Panc1 (cell line): Measurements from ENCODE around the gene SRGAP3. TPM values are rescaled to one million over a fixed set of nuclear protein-coding genes. Genes with fewer than 3 reads are reported as not detected.

ENCODE experiments used
- ATAC-seq: fragments of 200-7000 bp; cut with Tn5 transposase; 2 replicates; pipeline ENCODE4 v1.9.1; 2020; ENCODE audit warnings: mild to moderate bottlenecking, moderate library complexity
- BruUV-seq: library from RNA; stranded (reverse); fragments of 400-500 nt; replicated peaks from 2 replicates; lab custom pipeline; 2021; lab: Mats Ljungman, UMichigan
- CTCF ChIA-PET: fragments of 300-600 bp; sonication (Branson Sonifier 250); formaldehyde crosslinking; loops from one replicate; lab custom pipeline; 2022; ENCODE audit warnings: antibody characterized with exemption; lab: Charles Lee
- POLR2A ChIA-PET: fragments of 300-600 bp; sonication (Branson Sonifier 250); formaldehyde crosslinking; loops from one replicate; lab custom pipeline; 2022; ENCODE audit warnings: antibody characterized with exemption; lab: Charles Lee
- DNase-seq: peaks from one replicate; pipeline ENCODE4 v3.0.0-alpha.2; 2010; ENCODE audit warnings: low read depth, low spot score
- H3K27ac ChIP-seq: 2 replicates; pipeline ENCODE4 v1.5.1; 2011; ENCODE audit warnings: mild to moderate bottlenecking, low read length, inconsistent platforms
- H3K27me3 ChIP-seq: fragments of 200-500 bp; sonication (Bioruptor generic); 2 replicates; pipeline ENCODE4 v1.6.0; 2014; ENCODE audit warnings: low read length, inconsistent platforms; ENCODE audit not compliant: control insufficient read depth, insufficient read depth
- H3K36me3 ChIP-seq: fragments of 200-500 bp; sonication (Bioruptor generic); 2 replicates; pipeline ENCODE4 v1.5.1; 2014; ENCODE audit warnings: inconsistent platforms, mild to moderate bottlenecking, low read length, moderate library complexity; ENCODE audit not compliant: control insufficient read depth, insufficient read depth
- H3K4me1 ChIP-seq: 2 replicates; pipeline ENCODE4 v1.5.1; 2011; ENCODE audit warnings: inconsistent platforms, mild to moderate bottlenecking, low read length, moderate library complexity; ENCODE audit not compliant: control insufficient read depth, insufficient read depth
- H3K4me3 ChIP-seq, 2 experiments: 2 replicates each; pipeline ENCODE4 v1.5.1; 2011 to 2012; ENCODE audit warnings: low read depth in 2 of 2, low read length in 2 of 2, mild to moderate bottlenecking in 2 of 2, inconsistent platforms in 1 of 2, moderate library complexity in 1 of 2
- H3K9me3 ChIP-seq: fragments of 200-500 bp; sonication (Bioruptor generic); 2 replicates; pipeline ENCODE4 v1.5.1; 2014; ENCODE audit warnings: low read depth, mild to moderate bottlenecking, inconsistent platforms, low read length, moderate library complexity; ENCODE audit not compliant: control insufficient read depth, insufficient read depth
- POLR2AphosphoS5 ChIP-seq: IDR thresholded peaks from 2 replicates; pipeline ENCODE4 v1.6.1; 2012; ENCODE audit warnings: mild to moderate bottlenecking, low read depth, low read length, moderate library complexity
- SIN3A ChIP-seq: IDR thresholded peaks from 2 replicates; pipeline ENCODE4 v1.6.1; 2012; ENCODE audit warnings: low read depth, mild to moderate bottlenecking, low read length, moderate library complexity, borderline replicate concordance; ENCODE audit not compliant: insufficient read depth
- TCF7L2 ChIP-seq: IDR thresholded peaks from 2 replicates; pipeline ENCODE4 v1.6.1; 2011; ENCODE audit warnings: mild to moderate bottlenecking, low read depth, low read length, inconsistent platforms
- in situ Hi-C: cut with HindIII; loops from 2 replicates; pipeline ENCODE4 v1.10.0; 2016; ENCODE audit warnings: low sequenced_read_pairs, low pct_unique_long_range_greater_than_20kb
- intact Hi-C: fragments of 100-400 bp; cut with micrococcal nuclease; formaldehyde crosslinking; loops from one replicate; pipeline ENCODE4 v1.10.0; 2022; ENCODE audit not compliant: unreplicated experiment
- total RNA-seq: library from RNA; stranded (reverse); gene quantifications from one replicate; pipeline ENCODE4 v1.2.1, GENCODE V29; 2021; ENCODE audit not compliant: unreplicated experiment
- TF ChIP-seq, protein P1 (sequence below), 2 experiments: IDR thresholded peaks; 2 replicates each; pipeline ENCODE4 v1.6.1; 2011 to 2012; ENCODE audit warnings: low read depth in 2 of 2, control low read depth in 1 of 2, low read length in 1 of 2, mild to moderate bottlenecking in 1 of 2, moderate library complexity in 1 of 2; ENCODE audit not compliant: insufficient read depth in 1 of 2
- TF ChIP-seq, protein P2 (sequence below): fragments of 450-650 bp; IDR thresholded peaks from 2 replicates; pipeline ENCODE4 v1.5.1; 2017; ENCODE audit warnings: mild to moderate bottlenecking

The SRGAP3 gene
- total RNA-seq, 1 experiment from 2014 or later: 0.82 TPM

DNA sequence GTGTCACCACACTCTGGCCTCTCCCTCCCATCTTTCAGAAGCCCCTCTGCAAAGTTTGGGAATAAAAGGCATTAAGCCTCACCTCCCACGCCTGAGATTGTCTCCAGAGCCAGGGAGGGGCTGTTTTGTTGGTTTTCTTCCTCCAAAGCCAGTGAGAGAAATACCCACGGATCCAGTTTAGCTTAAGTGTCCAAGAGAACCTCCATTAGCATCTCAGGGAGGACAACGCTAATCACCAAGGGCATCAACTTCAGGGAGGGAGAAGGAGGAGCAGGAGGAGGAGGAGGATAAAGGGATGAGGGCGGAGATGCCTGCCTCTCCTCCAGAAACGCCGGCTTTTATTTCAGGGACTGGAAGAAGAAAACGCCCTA, 101.6 kb downstream of the SRGAP3 start:
- no peaks in the 10 kb centered on the region for H3K27me3 ChIP-seq
- H3K27ac ChIP-seq: no peak overlapping the region
- no TSS peak for BruUV-seq
- in situ Hi-C loops (no loop called here), intact Hi-C loops (no loop called here)
- H3K4me1 ChIP-seq: no peaks in the 10 kb centered on the region
- CTCF ChIA-PET: no interaction called here
- H3K9me3 ChIP-seq: no peaks in the 10 kb centered on the region
- TF ChIP-seq, protein P1, sequence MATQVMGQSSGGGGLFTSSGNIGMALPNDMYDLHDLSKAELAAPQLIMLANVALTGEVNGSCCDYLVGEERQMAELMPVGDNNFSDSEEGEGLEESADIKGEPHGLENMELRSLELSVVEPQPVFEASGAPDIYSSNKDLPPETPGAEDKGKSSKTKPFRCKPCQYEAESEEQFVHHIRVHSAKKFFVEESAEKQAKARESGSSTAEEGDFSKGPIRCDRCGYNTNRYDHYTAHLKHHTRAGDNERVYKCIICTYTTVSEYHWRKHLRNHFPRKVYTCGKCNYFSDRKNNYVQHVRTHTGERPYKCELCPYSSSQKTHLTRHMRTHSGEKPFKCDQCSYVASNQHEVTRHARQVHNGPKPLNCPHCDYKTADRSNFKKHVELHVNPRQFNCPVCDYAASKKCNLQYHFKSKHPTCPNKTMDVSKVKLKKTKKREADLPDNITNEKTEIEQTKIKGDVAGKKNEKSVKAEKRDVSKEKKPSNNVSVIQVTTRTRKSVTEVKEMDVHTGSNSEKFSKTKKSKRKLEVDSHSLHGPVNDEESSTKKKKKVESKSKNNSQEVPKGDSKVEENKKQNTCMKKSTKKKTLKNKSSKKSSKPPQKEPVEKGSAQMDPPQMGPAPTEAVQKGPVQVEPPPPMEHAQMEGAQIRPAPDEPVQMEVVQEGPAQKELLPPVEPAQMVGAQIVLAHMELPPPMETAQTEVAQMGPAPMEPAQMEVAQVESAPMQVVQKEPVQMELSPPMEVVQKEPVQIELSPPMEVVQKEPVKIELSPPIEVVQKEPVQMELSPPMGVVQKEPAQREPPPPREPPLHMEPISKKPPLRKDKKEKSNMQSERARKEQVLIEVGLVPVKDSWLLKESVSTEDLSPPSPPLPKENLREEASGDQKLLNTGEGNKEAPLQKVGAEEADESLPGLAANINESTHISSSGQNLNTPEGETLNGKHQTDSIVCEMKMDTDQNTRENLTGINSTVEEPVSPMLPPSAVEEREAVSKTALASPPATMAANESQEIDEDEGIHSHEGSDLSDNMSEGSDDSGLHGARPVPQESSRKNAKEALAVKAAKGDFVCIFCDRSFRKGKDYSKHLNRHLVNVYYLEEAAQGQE (IDR thresholded peaks at IDR 0.05; ENCODE audit: insufficient read depth in 1 of 2, low read depth in 2 of 2, low read length in 1 of 2): no peak
- POLR2A ChIA-PET: no interaction called here
- H3K36me3 ChIP-seq: no peaks in the 10 kb centered on the region
- H3K4me3 ChIP-seq: no peak overlapping the region
- ATAC-seq: no peak
- DNase-seq: no peak

DNA sequence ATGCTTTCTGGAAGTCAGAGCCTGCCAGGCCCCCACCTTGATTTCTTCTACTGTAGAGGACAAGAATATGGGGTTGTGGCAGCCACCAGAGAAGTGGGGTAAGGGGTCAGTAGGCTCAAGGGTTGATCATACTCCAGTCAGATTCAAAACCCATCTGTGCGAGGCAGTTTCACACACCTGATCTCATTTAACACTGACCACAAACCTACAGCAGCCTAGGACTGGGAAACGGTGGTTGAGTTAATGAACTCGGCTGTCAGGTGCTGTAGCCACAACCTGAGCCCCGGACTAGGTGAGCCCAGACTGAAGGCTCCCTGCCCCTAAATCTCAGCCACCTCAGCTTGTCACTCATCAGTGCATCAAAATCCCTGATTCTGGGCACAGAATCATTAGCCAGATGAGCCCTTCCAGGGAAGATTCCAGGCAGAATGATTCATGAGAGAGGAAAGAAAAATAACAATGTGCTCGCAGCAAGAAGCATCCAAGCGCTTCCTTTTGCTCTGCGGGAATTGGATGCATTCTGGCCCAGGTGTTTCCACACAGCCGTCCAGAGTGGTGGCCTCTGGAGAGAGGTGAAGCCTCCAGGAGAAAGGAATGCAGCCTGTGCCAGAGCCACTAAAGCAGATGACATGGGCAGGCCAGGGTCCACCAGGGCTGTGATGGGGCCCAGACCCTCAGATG, 102.1 kb downstream of the SRGAP3 start:
- no peak overlapping the region for H3K4me3 ChIP-seq
- POLR2A ChIA-PET: no interaction called here
- no TSS peak for BruUV-seq
- H3K9me3 ChIP-seq: no peaks in the 10 kb centered on the region
- intact Hi-C loops (no loop called here), in situ Hi-C loops (no loop called here)
- H3K4me1 ChIP-seq: no peaks in the 10 kb centered on the region
- TF ChIP-seq, protein P2, sequence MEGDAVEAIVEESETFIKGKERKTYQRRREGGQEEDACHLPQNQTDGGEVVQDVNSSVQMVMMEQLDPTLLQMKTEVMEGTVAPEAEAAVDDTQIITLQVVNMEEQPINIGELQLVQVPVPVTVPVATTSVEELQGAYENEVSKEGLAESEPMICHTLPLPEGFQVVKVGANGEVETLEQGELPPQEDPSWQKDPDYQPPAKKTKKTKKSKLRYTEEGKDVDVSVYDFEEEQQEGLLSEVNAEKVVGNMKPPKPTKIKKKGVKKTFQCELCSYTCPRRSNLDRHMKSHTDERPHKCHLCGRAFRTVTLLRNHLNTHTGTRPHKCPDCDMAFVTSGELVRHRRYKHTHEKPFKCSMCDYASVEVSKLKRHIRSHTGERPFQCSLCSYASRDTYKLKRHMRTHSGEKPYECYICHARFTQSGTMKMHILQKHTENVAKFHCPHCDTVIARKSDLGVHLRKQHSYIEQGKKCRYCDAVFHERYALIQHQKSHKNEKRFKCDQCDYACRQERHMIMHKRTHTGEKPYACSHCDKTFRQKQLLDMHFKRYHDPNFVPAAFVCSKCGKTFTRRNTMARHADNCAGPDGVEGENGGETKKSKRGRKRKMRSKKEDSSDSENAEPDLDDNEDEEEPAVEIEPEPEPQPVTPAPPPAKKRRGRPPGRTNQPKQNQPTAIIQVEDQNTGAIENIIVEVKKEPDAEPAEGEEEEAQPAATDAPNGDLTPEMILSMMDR: no peak
- TF ChIP-seq, protein P1 (IDR thresholded peaks at IDR 0.05; ENCODE audit: insufficient read depth in 1 of 2, low read depth in 2 of 2, low read length in 1 of 2): no peak
- TF ChIP-seq SIN3A (no peak), POLR2AphosphoS5 (no peak), TCF7L2 (no peak)
- ATAC-seq (no peak), DNase-seq (no peak)
- no peak overlapping the region for H3K27ac ChIP-seq
- no peaks in the 10 kb centered on the region for H3K27me3 ChIP-seq
- no peaks in the 10 kb centered on the region for H3K36me3 ChIP-seq
- CTCF ChIA-PET: no interaction called here
